Measurements from ENCODE around the gene FMN1. TPM values are rescaled to one million over a fixed set of nuclear protein-coding genes. Genes with fewer than 3 reads are reported as not detected.

The FMN1 gene
- total RNA-seq, 2 donors from 2014 or later = 13.7 to 17.1 TPM

DNA sequence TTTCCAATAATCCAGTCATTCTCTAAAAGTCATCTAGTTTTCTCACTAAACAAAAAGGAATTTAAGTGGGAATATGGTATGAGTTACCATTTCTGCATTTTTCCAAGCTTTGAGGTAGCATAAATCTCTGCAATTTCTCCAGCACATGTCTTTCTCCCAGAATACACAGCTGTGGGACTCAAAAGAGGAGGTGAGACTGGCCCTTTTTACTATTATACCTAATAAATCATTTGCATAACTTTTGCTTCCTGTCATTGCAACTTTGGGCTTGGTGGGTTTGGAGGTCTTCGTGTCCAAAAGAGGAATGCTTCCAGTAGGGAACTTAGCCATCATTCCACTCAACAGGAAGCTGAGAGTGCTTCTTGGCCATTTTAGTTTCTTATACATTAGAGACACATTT is 94.8 kb downstream of the FMN1 start:
- TF ChIP-seq, protein P1, sequence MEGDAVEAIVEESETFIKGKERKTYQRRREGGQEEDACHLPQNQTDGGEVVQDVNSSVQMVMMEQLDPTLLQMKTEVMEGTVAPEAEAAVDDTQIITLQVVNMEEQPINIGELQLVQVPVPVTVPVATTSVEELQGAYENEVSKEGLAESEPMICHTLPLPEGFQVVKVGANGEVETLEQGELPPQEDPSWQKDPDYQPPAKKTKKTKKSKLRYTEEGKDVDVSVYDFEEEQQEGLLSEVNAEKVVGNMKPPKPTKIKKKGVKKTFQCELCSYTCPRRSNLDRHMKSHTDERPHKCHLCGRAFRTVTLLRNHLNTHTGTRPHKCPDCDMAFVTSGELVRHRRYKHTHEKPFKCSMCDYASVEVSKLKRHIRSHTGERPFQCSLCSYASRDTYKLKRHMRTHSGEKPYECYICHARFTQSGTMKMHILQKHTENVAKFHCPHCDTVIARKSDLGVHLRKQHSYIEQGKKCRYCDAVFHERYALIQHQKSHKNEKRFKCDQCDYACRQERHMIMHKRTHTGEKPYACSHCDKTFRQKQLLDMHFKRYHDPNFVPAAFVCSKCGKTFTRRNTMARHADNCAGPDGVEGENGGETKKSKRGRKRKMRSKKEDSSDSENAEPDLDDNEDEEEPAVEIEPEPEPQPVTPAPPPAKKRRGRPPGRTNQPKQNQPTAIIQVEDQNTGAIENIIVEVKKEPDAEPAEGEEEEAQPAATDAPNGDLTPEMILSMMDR (IDR thresholded peaks at IDR 0.05) = no peak
- TF ChIP-seq POLR2A (IDR thresholded peaks at IDR 0.05) = no peak
- no peak overlapping the region for H3K4me3 ChIP-seq
- H3K27me3 ChIP-seq = no peaks in the 10 kb centered on the region
- H3K9me3 ChIP-seq = no peaks in the 10 kb centered on the region
- H3K4me1 ChIP-seq = no peaks in the 10 kb centered on the region
- 37 to 48% methylated on average over 1 of the region's 1 CpG for WGBS, 2 donors
- no peak overlapping the region for H3K27ac ChIP-seq
- no peaks in the 10 kb centered on the region for H3K36me3 ChIP-seq (replicated peaks in 1 of 2; ENCODE audit: insufficient read depth in 1 of 2, low read depth in 2 of 2)
- DNase-seq = no peak
- ATAC-seq = no peak
- intact Hi-C loops (cut with DNase I) = no loop called here

DNA sequence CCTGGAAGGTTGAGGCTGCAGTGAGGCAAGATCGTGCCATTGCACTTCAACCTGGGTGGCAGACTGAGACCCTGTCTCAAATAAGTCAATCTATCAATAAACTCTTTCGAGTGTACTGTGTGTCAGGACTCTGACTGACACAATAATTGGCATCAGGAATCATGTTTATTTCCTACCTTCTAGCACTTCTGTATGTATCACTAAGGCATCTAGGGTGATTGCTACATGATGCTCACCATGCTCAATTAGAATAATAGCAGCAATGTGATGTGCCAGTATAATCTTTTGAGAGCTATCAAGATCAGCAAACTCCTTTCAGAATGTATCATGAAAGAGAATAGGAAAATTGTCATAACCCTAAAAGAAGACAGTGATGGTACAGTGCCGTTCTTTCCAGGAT is 95.3 kb downstream of the FMN1 start:
- 68 to 76% methylated on average over 3 of the region's 3 CpGs for WGBS, 2 donors
- H3K27me3 ChIP-seq = no peaks in the 10 kb centered on the region
- intact Hi-C loops (cut with DNase I) = no loop called here
- no peak overlapping the region for H3K27ac ChIP-seq
- no peak for ATAC-seq
- H3K4me3 ChIP-seq = no peak overlapping the region
- no peaks in the 10 kb centered on the region for H3K36me3 ChIP-seq (replicated peaks in 1 of 2; ENCODE audit: insufficient read depth in 1 of 2, low read depth in 2 of 2)
- TF ChIP-seq, protein P1 (IDR thresholded peaks at IDR 0.05) = no peak
- no peak for TF ChIP-seq POLR2A (IDR thresholded peaks at IDR 0.05)
- no peak for DNase-seq
- H3K9me3 ChIP-seq = no peaks in the 10 kb centered on the region
- H3K4me1 ChIP-seq = no peaks in the 10 kb centered on the region

DNA sequence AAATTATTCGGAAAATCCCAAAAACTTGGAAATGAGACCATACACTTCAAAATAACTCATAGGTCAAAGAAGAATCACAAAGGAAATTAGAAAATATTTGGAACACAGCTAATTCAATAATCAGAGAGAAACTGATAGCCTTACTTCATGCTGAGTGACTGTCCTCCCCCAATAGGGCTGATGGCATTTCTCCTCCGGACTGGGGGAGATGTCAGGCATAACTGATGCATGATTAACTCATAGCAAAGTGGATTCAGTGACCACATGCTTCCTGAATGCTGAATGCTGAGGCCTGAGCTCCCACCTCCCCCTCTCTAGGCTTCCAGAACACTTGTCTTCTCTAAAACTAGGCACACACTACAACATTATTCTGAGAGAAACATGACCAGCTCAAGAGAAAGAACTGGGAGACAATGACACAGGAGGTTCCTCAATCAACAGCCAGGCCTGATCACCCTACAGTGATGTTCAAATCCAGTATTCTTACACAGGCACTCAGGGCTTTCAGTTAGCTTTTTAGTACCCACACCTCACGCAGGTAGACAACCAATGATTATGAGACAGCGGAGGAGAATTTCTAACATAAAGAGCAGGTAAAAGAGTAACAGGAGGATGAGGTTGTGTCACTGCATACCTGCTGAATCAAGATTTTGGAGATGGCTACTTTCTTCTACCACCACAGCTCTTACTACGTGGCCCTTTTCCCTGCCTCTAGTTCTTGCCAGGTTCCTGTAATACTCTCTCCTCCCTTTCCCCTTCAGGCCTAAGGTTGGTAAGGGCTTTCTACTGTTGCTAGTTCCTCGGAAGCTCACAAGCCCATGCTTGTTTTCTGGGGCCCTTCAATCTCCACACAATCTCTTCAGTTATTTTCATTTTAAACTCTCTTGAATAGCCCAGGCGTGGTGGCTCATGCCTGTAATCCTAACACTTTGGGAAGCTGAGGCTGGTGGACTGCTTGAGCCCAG is 96.1 kb downstream of the FMN1 start:
- Histone ChIP-seq H3K27ac (no peak overlapping the region), H3K4me3 (no peak overlapping the region), H3K9me3 (no peaks in the 10 kb centered on the region), H3K27me3 (no peaks in the 10 kb centered on the region), H3K4me1 (no peaks in the 10 kb centered on the region), H3K36me3 (replicated peaks in 1 of 2; ENCODE audit: insufficient read depth in 1 of 2, low read depth in 2 of 2) (no peaks in the 10 kb centered on the region)
- TF ChIP-seq, protein P1 (IDR thresholded peaks at IDR 0.05) = no peak
- TF ChIP-seq POLR2A (IDR thresholded peaks at IDR 0.05) = no peak
- DNase-seq (no peak), ATAC-seq (no peak)
- WGBS, 2 donors = 70 to 77% methylated on average over 7 of the region's 7 CpGs
- intact Hi-C loops (cut with DNase I) = no loop called here

DNA sequence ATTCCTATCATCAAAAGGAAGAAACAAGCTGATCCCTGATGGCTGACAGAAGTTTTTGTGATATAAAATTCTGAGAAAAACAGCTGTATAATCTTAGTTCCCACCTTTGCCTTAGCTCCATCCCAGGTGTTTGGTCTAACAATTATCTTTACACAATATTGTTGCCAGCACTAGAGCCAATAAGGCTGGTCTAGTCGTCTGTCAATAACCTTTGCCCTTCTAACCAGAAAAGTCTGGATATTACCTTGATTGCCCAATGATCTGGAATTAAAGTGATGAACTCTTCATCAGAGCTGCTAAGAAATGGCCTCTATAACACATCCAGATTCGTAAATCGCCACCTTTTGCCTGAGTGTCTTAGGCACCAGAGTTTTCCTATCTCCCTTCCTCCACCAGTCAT is 98.4 kb downstream of the FMN1 start:
- Histone ChIP-seq H3K27me3 (no peaks in the 10 kb centered on the region), H3K27ac (no peak overlapping the region), H3K9me3 (no peaks in the 10 kb centered on the region), H3K36me3 (replicated peaks in 1 of 2; ENCODE audit: insufficient read depth in 1 of 2, low read depth in 2 of 2) (no peaks in the 10 kb centered on the region), H3K4me1 (no peaks in the 10 kb centered on the region), H3K4me3 (no peak overlapping the region)
- TF ChIP-seq, protein P1 (IDR thresholded peaks at IDR 0.05) = no peak
- TF ChIP-seq POLR2A (IDR thresholded peaks at IDR 0.05) = no peak
- DNase-seq (no peak), ATAC-seq (no peak)
- 67 to 77% methylated on average over 3 of the region's 3 CpGs for WGBS, 2 donors
- intact Hi-C loops (cut with DNase I) = no loop called here

DNA sequence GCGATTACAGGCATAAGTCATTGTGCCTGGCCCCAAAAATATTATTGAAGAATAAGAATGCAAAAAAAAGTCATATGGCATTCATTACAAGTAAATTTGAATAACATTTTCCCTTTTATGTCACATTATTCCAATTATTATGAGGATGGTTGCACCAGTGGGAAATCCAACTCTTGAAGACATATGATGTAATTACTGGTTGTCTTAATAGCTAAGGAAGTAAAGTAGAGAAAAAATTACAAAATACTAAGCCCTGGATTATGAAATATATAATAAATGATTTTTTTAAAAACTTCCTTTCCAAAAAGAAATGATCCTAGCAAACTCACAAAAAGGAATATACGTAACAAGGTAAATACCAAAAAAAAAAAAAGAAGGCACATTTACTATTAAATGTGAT is 98.9 kb downstream of the FMN1 start:
- 85 to 100% methylated on average over 2 of the region's 2 CpGs for WGBS, 2 donors
- H3K4me3 ChIP-seq = no peak overlapping the region
- H3K4me1 ChIP-seq = no peaks in the 10 kb centered on the region
- DNase-seq = no peak
- ATAC-seq = no peak
- H3K36me3 ChIP-seq (replicated peaks in 1 of 2; ENCODE audit: insufficient read depth in 1 of 2, low read depth in 2 of 2) = no peaks in the 10 kb centered on the region
- no peak overlapping the region for H3K27ac ChIP-seq
- H3K27me3 ChIP-seq = no peaks in the 10 kb centered on the region
- no peaks in the 10 kb centered on the region for H3K9me3 ChIP-seq
- TF ChIP-seq, protein P1 (IDR thresholded peaks at IDR 0.05) = no peak
- TF ChIP-seq POLR2A (IDR thresholded peaks at IDR 0.05) = no peak
- intact Hi-C loops (cut with DNase I) = no loop called here

Measured in body of pancreas (tissue), 4 donors.